HepG2 (cell line): ENCODE results near the gene TNFAIP1. TPM values are rescaled to one million over a fixed set of nuclear protein-coding genes. Genes with fewer than 3 reads are reported as not detected.

Experiments used
- AFF4 ChIP-seq: sonication (generic); formaldehyde crosslinking; IDR thresholded peaks from 2 replicates; pipeline ENCODE4 v1.4.0; 2020; ENCODE audit warnings: missing genetic modification reagents
- ARNTL ChIP-seq: sonication (generic); formaldehyde crosslinking; IDR thresholded peaks from 2 replicates; pipeline ENCODE4 v1.4.0; 2020; ENCODE audit warnings: mild to moderate bottlenecking, missing genetic modification reagents
- CEBPZ ChIP-seq: IDR thresholded peaks from 2 replicates; pipeline ENCODE4 v1.6.1; 2012; ENCODE audit warnings: low read length, improper control_type of control experiment
- FUBP1 ChIP-seq: sonication (generic); formaldehyde crosslinking; IDR thresholded peaks from 2 replicates; pipeline ENCODE4 v1.5.1; 2020; ENCODE audit warnings: missing genetic modification reagents, mild to moderate bottlenecking, borderline replicate concordance
- ISX ChIP-seq: sonication (generic); formaldehyde crosslinking; conservative IDR thresholded peaks from 2 replicates; pipeline ENCODE4 v1.5.0; 2020; ENCODE audit warnings: missing genetic modification reagents
- NFYC ChIP-seq: IDR thresholded peaks from 2 replicates; pipeline ENCODE4 v1.6.1; 2016; ENCODE audit warnings: missing genetic modification reagents, missing compliant biosample characterization
- PAF1 ChIP-seq: IDR thresholded peaks from 2 replicates; pipeline ENCODE4 v1.6.1; 2016; ENCODE audit warnings: missing genetic modification reagents, missing compliant biosample characterization
- PAWR ChIP-seq: sonication (generic); formaldehyde crosslinking; IDR thresholded peaks from 2 replicates; pipeline ENCODE4 v1.4.0; 2020; ENCODE audit warnings: missing genetic modification reagents, mild to moderate bottlenecking, borderline replicate concordance
- PRMT3 ChIP-seq: sonication (generic); formaldehyde crosslinking; IDR thresholded peaks from 2 replicates; pipeline ENCODE4 v1.8.1; 2022; ENCODE audit warnings: low read depth, mild to moderate bottlenecking, moderate library complexity, missing genetic modification reagents, borderline replicate concordance
- RARG ChIP-seq: sonication (generic); formaldehyde crosslinking; IDR thresholded peaks from 2 replicates; pipeline ENCODE4 v1.4.0; 2020; ENCODE audit warnings: low read depth, mild to moderate bottlenecking, missing genetic modification reagents
- SMARCC2 ChIP-seq: fragments of 450-650 bp; IDR thresholded peaks from 2 replicates; pipeline ENCODE4 v1.6.1; 2017; ENCODE audit warnings: antibody characterized with exemption, mild to moderate bottlenecking
- TAF1 ChIP-seq: sonication (generic); formaldehyde crosslinking; IDR thresholded peaks from 2 replicates; pipeline ENCODE4 v1.4.0; 2020; ENCODE audit warnings: missing genetic modification reagents
- TCF7 ChIP-seq: sonication (generic); IDR thresholded peaks from 2 replicates; pipeline ENCODE4 v1.6.1; 2016; ENCODE audit warnings: antibody characterized with exemption, low read depth
- ZBTB7A ChIP-seq: sonication (generic); formaldehyde crosslinking; IDR thresholded peaks from 2 replicates; pipeline ENCODE4 v1.8.0; 2022; ENCODE audit warnings: mild to moderate bottlenecking, missing genetic modification reagents
- ZNF878 ChIP-seq: sonication (generic); formaldehyde crosslinking; IDR thresholded peaks from 2 replicates; pipeline ENCODE4 v1.8.1; 2023; ENCODE audit warnings: mild to moderate bottlenecking, missing genetic modification reagents, moderate library complexity
- polyA plus RNA-seq, 8 experiments: library from polyadenylated mRNA; depleted of rRNA in 3 of 8; stranded (reverse) in 7 of 8; unstranded in 1 of 8; fragments of >200 nt; fragmentation: Illumina TruSeq in 4 of 8; extraction: Trizol in 4 of 8; gene quantifications; 2 replicates each; pipeline versions ENCODE4 v1.2.1 to v1.2.3, GENCODE V29; 2011 to 2016; ENCODE audit warnings: low read depth in 4 of 8, missing spikeins in 1 of 8, mixed read lengths in 1 of 8; ENCODE audit not compliant: insufficient read depth in 1 of 8
- total RNA-seq, 5 experiments: library from RNA; depleted of rRNA; stranded (reverse); fragments of >200 nt; fragmentation: Illumina TruSeq; extraction: Trizol; gene quantifications; 2 replicates each; pipeline ENCODE4 v1.2.3, GENCODE V29; 2016; ENCODE audit warnings: low read depth in 1 of 5
- TF ChIP-seq, protein P1 (sequence below): sonication (generic); formaldehyde crosslinking; IDR thresholded peaks from 2 replicates; pipeline ENCODE4 v1.4.0; 2020; ENCODE audit warnings: missing genetic modification reagents, borderline replicate concordance
- TF ChIP-seq, protein P2 (sequence below): IDR thresholded peaks from 2 replicates; pipeline ENCODE4 v1.6.1; 2016; ENCODE audit warnings: missing compliant biosample characterization, missing genetic modification reagents, borderline replicate concordance

The TNFAIP1 gene
- total and polyA plus RNA-seq, 2 of the 13 experiments (the other 11 are each of a cell fraction or from before 2014, with no cell fraction given): 17.5 to 40.6 TPM

GRCh38 chr17:28368306-28368831 is 32.8 kb downstream of the TNFAIP1 start (continued):
- no peak for TF ChIP-seq CEBPZ
- no peak for TF ChIP-seq PAWR (CRISPR knock-in tag)
- peak; percentile 68; the same call in 1 of the 2 replicates for TF ChIP-seq ARNTL (CRISPR knock-in tag)
- TF ChIP-seq, protein P1, sequence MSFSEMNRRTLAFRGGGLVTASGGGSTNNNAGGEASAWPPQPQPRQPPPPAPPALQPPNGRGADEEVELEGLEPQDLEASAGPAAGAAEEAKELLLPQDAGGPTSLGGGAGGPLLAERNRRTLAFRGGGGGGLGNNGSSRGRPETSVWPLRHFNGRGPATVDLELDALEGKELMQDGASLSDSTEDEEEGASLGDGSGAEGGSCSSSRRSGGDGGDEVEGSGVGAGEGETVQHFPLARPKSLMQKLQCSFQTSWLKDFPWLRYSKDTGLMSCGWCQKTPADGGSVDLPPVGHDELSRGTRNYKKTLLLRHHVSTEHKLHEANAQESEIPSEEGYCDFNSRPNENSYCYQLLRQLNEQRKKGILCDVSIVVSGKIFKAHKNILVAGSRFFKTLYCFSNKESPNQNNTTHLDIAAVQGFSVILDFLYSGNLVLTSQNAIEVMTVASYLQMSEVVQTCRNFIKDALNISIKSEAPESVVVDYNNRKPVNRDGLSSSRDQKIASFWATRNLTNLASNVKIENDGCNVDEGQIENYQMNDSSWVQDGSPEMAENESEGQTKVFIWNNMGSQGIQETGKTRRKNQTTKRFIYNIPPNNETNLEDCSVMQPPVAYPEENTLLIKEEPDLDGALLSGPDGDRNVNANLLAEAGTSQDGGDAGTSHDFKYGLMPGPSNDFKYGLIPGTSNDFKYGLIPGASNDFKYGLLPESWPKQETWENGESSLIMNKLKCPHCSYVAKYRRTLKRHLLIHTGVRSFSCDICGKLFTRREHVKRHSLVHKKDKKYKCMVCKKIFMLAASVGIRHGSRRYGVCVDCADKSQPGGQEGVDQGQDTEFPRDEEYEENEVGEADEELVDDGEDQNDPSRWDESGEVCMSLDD (CRISPR knock-in tag): peak; percentile 85; the same call in 1 of the 2 replicates
- no peak; the same call in 1 of the 2 replicates for TF ChIP-seq NFYC
- peak; percentile 60 for TF ChIP-seq TCF7
- TF ChIP-seq PAF1 (CRISPR knock-in tag): no peak
- TF ChIP-seq TAF1 (CRISPR knock-in tag): no peak; the same call in 1 of the 2 replicates
- no peak for TF ChIP-seq RARG (CRISPR knock-in tag)
- TF ChIP-seq ZBTB7A (CRISPR knock-in tag): peak; percentile 91
- no peak for TF ChIP-seq ISX (CRISPR knock-in tag)
- no peak for TF ChIP-seq ZNF878 (CRISPR knock-in tag)
- TF ChIP-seq SMARCC2: no peak
- no peak for TF ChIP-seq PRMT3 (CRISPR knock-in tag)
- no peak for TF ChIP-seq AFF4 (CRISPR knock-in tag)
- TF ChIP-seq FUBP1 (CRISPR knock-in tag): no peak
- TF ChIP-seq, protein P2, sequence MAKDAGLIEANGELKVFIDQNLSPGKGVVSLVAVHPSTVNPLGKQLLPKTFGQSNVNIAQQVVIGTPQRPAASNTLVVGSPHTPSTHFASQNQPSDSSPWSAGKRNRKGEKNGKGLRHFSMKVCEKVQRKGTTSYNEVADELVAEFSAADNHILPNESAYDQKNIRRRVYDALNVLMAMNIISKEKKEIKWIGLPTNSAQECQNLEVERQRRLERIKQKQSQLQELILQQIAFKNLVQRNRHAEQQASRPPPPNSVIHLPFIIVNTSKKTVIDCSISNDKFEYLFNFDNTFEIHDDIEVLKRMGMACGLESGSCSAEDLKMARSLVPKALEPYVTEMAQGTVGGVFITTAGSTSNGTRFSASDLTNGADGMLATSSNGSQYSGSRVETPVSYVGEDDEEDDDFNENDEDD (CRISPR knock-in tag): no peak
